ENCODE results near the gene SLC26A11. TPM values are rescaled to one million over a fixed set of nuclear protein-coding genes. Genes with fewer than 3 reads are reported as not detected.

Gene SLC26A11
- total and polyA plus RNA-seq, 2 of the 13 experiments (the other 11 are each of a cell fraction or from before 2014, with no cell fraction given) = 8.7 to 13.2 TPM

DNA sequence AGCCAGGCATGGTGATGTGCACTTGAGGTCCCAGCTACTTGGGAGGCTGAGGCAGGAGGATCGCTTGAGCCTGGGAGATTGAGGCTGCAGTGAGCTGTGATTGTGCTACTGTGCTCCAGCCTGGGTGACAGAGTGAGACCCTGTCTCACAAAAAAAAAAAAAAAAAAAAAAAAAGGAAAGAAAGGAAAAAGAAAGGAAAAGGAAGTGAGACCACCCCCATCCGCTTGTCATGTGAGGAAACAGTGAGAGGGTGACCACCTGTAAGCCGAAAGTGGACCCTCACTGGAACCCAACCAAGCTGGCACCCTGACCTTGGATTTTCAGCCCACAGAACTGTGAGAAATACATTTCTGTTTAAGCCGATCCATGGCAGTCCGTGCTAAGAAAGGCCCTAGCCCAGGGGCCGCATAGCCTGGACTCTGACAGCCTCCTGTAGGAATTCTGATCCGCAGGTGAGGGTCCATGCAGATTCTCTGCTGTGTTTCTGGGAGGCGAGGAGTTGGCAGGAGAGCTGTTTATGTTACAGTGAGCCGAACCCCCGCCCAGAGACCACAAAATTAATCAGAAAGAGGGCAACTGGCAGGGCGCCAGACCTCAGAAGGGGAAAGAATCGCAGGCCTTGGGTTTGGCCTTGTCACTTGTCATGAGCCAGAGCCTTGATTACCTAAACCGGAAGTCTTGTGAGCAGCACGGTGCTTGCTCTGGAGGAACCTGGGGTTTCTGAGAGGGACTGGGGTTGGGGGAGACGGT lies 1.0 kb upstream of the SLC26A11 start (continued):
- TF ChIP-seq, protein P1, sequence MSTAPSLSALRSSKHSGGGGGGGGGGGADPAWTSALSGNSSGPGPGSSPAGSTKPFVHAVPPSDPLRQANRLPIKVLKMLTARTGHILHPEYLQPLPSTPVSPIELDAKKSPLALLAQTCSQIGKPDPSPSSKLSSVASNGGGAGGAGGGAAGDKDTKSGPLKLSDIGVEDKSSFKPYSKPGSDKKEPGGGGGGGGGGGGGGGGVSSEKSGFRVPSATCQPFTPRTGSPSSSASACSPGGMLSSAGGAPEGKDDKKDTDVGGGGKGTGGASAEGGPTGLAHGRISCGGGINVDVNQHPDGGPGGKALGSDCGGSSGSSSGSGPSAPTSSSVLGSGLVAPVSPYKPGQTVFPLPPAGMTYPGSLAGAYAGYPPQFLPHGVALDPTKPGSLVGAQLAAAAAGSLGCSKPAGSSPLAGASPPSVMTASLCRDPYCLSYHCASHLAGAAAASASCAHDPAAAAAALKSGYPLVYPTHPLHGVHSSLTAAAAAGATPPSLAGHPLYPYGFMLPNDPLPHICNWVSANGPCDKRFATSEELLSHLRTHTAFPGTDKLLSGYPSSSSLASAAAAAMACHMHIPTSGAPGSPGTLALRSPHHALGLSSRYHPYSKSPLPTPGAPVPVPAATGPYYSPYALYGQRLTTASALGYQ (CRISPR knock-in tag; IDR thresholded peaks at IDR 0.05) = 0 out of 2 replicates have a peak, but pooled peaks have one; percentile 5
- TF ChIP-seq JDP2 (CRISPR knock-in tag; IDR thresholded peaks at IDR 0.05; ENCODE audit: borderline replicate concordance) (no peak), TEAD3 (CRISPR knock-in tag; optimal IDR thresholded peaks at IDR 0.05; ENCODE audit: borderline replicate concordance) (peak; percentile 5), ZNF562 (CRISPR knock-in tag; IDR thresholded peaks at IDR 0.05; ENCODE audit: borderline replicate concordance) (no peak), ZFP37 (CRISPR knock-in tag; IDR thresholded peaks at IDR 0.05; ENCODE audit: borderline replicate concordance) (no peak; the same call in 1 of the 2 replicates), ZNF124 (CRISPR knock-in tag; IDR thresholded peaks at IDR 0.05) (no peak), IRF2 (CRISPR knock-in tag; IDR thresholded peaks at IDR 0.05) (no peak), ZNF891 (CRISPR knock-in tag; IDR thresholded peaks at IDR 0.05) (no peak), ZKSCAN5 (CRISPR knock-in tag; IDR thresholded peaks at IDR 0.05) (no peak), ZNF30 (CRISPR knock-in tag; IDR thresholded peaks at IDR 0.05) (no peak), HES4 (CRISPR knock-in tag; IDR thresholded peaks at IDR 0.05; ENCODE audit: borderline replicate concordance) (no peak), ZMAT3 (CRISPR knock-in tag; conservative IDR thresholded peaks at IDR 0.05) (peak; percentile 31; the same call in 1 of the 2 replicates), HNF4G (IDR thresholded peaks at IDR 0.05; ENCODE audit: borderline replicate concordance, low read depth, low read length) (no peak), HNF4G (CRISPR knock-in tag; IDR thresholded peaks at IDR 0.05; ENCODE audit: borderline replicate concordance, low read depth) (no peak), NR1H2 (CRISPR knock-in tag; IDR thresholded peaks at IDR 0.05; ENCODE audit: borderline replicate concordance, low read depth) (no peak), ZBTB8A (CRISPR knock-in tag; IDR thresholded peaks at IDR 0.05; ENCODE audit: borderline replicate concordance, low read depth) (no peak), HCFC1 (IDR thresholded peaks at IDR 0.05; ENCODE audit: low read depth, low read length) (no peak), CENPT (CRISPR knock-in tag; IDR thresholded peaks at IDR 0.05; ENCODE audit: low read depth) (no peak)
- TF ChIP-seq, protein P2, sequence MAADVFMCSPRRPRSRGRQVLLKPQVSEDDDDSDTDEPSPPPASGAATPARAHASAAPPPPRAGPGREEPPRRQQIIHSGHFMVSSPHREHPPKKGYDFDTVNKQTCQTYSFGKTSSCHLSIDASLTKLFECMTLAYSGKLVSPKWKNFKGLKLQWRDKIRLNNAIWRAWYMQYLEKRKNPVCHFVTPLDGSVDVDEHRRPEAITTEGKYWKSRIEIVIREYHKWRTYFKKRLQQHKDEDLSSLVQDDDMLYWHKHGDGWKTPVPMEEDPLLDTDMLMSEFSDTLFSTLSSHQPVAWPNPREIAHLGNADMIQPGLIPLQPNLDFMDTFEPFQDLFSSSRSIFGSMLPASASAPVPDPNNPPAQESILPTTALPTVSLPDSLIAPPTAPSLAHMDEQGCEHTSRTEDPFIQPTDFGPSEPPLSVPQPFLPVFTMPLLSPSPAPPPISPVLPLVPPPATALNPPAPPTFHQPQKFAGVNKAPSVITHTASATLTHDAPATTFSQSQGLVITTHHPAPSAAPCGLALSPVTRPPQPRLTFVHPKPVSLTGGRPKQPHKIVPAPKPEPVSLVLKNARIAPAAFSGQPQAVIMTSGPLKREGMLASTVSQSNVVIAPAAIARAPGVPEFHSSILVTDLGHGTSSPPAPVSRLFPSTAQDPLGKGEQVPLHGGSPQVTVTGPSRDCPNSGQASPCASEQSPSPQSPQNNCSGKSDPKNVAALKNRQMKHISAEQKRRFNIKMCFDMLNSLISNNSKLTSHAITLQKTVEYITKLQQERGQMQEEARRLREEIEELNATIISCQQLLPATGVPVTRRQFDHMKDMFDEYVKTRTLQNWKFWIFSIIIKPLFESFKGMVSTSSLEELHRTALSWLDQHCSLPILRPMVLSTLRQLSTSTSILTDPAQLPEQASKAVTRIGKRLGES (CRISPR knock-in tag; IDR thresholded peaks at IDR 0.05; ENCODE audit: borderline replicate concordance) = no peak
- TF ChIP-seq, protein P3, sequence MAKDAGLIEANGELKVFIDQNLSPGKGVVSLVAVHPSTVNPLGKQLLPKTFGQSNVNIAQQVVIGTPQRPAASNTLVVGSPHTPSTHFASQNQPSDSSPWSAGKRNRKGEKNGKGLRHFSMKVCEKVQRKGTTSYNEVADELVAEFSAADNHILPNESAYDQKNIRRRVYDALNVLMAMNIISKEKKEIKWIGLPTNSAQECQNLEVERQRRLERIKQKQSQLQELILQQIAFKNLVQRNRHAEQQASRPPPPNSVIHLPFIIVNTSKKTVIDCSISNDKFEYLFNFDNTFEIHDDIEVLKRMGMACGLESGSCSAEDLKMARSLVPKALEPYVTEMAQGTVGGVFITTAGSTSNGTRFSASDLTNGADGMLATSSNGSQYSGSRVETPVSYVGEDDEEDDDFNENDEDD (CRISPR knock-in tag; IDR thresholded peaks at IDR 0.05; ENCODE audit: borderline replicate concordance) = no peak
- TF ChIP-seq, protein P4, sequence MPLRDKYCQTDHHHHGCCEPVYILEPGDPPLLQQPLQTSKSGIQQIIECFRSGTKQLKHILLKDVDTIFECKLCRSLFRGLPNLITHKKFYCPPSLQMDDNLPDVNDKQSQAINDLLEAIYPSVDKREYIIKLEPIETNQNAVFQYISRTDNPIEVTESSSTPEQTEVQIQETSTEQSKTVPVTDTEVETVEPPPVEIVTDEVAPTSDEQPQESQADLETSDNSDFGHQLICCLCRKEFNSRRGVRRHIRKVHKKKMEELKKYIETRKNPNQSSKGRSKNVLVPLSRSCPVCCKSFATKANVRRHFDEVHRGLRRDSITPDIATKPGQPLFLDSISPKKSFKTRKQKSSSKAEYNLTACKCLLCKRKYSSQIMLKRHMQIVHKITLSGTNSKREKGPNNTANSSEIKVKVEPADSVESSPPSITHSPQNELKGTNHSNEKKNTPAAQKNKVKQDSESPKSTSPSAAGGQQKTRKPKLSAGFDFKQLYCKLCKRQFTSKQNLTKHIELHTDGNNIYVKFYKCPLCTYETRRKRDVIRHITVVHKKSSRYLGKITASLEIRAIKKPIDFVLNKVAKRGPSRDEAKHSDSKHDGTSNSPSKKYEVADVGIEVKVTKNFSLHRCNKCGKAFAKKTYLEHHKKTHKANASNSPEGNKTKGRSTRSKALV (CRISPR knock-in tag; IDR thresholded peaks at IDR 0.05) = no peak; the same call in 1 of the 2 replicates

Data from HepG2 (cell line).